ENCODE results near the gene ZNF827. TPM values are rescaled to one million over a fixed set of nuclear protein-coding genes. Genes with fewer than 3 reads are reported as not detected.

ZNF827 gene
- polyA plus RNA-seq, 1 donor (not counting 4 experiments of a cell fraction or from before 2014, with no cell fraction given), result 4.7 TPM

GRCh38 chr4:145769450-145770037 lies 169.1 kb downstream of the ZNF827 start:
- H3K4me2 ChIP-seq (ENCODE audit: control insufficient read depth, extremely low read depth, insufficient read depth, low read depth, low read length), result no peak overlapping the region
- H3K4me1 ChIP-seq (ENCODE audit: control insufficient read depth, extremely low read depth, insufficient read depth, low read length), result no peaks in the 10 kb centered on the region
- H3K36me3 ChIP-seq (ENCODE audit: control insufficient read depth in 2 of 2, extremely low read depth in 1 of 2, insufficient read depth in 2 of 2, low read length in 2 of 2), result peaks cover 14 to 16% of the 10 kb centered on the region in 2 experiments
- no peaks in the 10 kb centered on the region for H3K79me2 ChIP-seq (ENCODE audit: control insufficient read depth, insufficient read depth, low read length)
- no peaks in the 10 kb centered on the region for H3K9me3 ChIP-seq (ENCODE audit: control insufficient read depth, low read depth, low read length)
- H3K9me1 ChIP-seq (ENCODE audit: control insufficient read depth, extremely low read depth, insufficient read depth, low read length), result no peaks in the 10 kb centered on the region
- no peaks in the 10 kb centered on the region for H3K27me3 ChIP-seq (ENCODE audit: control insufficient read depth, extremely low read depth, insufficient read depth, low read length)
- H3K4me3 ChIP-seq (ENCODE audit: control insufficient read depth in 2 of 3, extremely low read depth in 1 of 3, insufficient read depth in 2 of 3, low read depth in 1 of 3, low read length in 3 of 3), result no peak overlapping the region
- no peak overlapping the region for H3K9ac ChIP-seq (ENCODE audit: control insufficient read depth, extremely low read depth, insufficient read depth, low read length)
- dilution Hi-C loops (cut with MboI; ENCODE audit: extremely low pct_ligation_motif_present, low sequenced_read_pairs), result no loop called here
- FAIRE-seq, result no peak
- H3K27ac ChIP-seq (ENCODE audit: control insufficient read depth, insufficient read depth, low read length), result no peak overlapping the region
- TF ChIP-seq CTCF (optimal IDR thresholded peaks at IDR 0.05 in 1 of 3, IDR thresholded peaks at IDR 0.05 in 1 of 3, conservative IDR thresholded peaks at IDR 0.05 in 1 of 3; ENCODE audit: extremely low read depth in 1 of 3, insufficient read depth in 2 of 3, low read length in 3 of 3) (no peak), EZH2 (IDR thresholded peaks at IDR 0.05; ENCODE audit: low read length) (no peak)
- no peak for DNase-seq (ENCODE audit: low read depth, low spot score)
- H4K20me1 ChIP-seq (ENCODE audit: control insufficient read depth, extremely low read depth, insufficient read depth, low read length), result no peaks in the 10 kb centered on the region
- no peak overlapping the region for H2AFZ ChIP-seq (ENCODE audit: control insufficient read depth, low read length)

DNA sequence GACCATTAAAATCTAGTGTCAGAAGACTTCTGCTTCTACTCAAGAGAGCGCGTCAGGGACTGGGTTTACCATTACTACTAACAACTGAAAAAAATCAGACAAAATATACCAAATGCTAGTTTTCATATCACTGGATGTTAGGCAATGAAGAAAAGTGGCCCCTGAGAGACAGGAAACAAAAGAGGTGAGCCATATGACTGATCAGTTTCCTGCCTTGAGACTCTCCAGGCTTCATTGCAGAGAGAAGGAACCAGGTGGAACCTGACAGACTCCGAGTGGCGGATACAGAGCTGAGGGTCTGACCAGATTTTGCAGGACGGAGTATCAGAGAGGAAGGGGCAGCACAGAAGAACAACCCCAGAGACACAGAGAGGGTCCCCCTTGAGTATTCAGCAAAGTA lies 172.3 kb downstream of the ZNF827 start:
- Histone ChIP-seq H3K4me1 (ENCODE audit: control insufficient read depth, extremely low read depth, insufficient read depth, low read length) (no peaks in the 10 kb centered on the region), H3K4me3 (ENCODE audit: control insufficient read depth in 2 of 3, extremely low read depth in 1 of 3, insufficient read depth in 2 of 3, low read depth in 1 of 3, low read length in 3 of 3) (no peak overlapping the region), H3K9me1 (ENCODE audit: control insufficient read depth, extremely low read depth, insufficient read depth, low read length) (no peaks in the 10 kb centered on the region), H2AFZ (ENCODE audit: control insufficient read depth, low read length) (no peak overlapping the region), H3K9me3 (ENCODE audit: control insufficient read depth, low read depth, low read length) (no peaks in the 10 kb centered on the region), H3K27me3 (ENCODE audit: control insufficient read depth, extremely low read depth, insufficient read depth, low read length) (no peaks in the 10 kb centered on the region), H4K20me1 (ENCODE audit: control insufficient read depth, extremely low read depth, insufficient read depth, low read length) (no peaks in the 10 kb centered on the region), H3K36me3 (ENCODE audit: control insufficient read depth in 2 of 2, extremely low read depth in 1 of 2, insufficient read depth in 2 of 2, low read length in 2 of 2) (peaks cover 14 to 20% of the 10 kb centered on the region in 2 experiments), H3K4me2 (ENCODE audit: control insufficient read depth, extremely low read depth, insufficient read depth, low read depth, low read length) (no peak overlapping the region), H3K79me2 (ENCODE audit: control insufficient read depth, insufficient read depth, low read length) (no peaks in the 10 kb centered on the region), H3K9ac (ENCODE audit: control insufficient read depth, extremely low read depth, insufficient read depth, low read length) (no peak overlapping the region), H3K27ac (ENCODE audit: control insufficient read depth, insufficient read depth, low read length) (no peak overlapping the region)
- no peak for DNase-seq (ENCODE audit: low read depth, low spot score)
- TF ChIP-seq EZH2 (IDR thresholded peaks at IDR 0.05; ENCODE audit: low read length) (no peak), CTCF (optimal IDR thresholded peaks at IDR 0.05 in 1 of 3, IDR thresholded peaks at IDR 0.05 in 1 of 3, conservative IDR thresholded peaks at IDR 0.05 in 1 of 3; ENCODE audit: extremely low read depth in 1 of 3, insufficient read depth in 2 of 3, low read length in 3 of 3) (no peak)
- dilution Hi-C loops (cut with MboI; ENCODE audit: extremely low pct_ligation_motif_present, low sequenced_read_pairs), result no loop called here
- FAIRE-seq, result no peak
